ENCODE results near the gene PTPN3. TPM values are rescaled to one million over a fixed set of nuclear protein-coding genes. Genes with fewer than 3 reads are reported as not detected.

Gene PTPN3
- total and polyA plus RNA-seq, 2 donors from 2014 or later, result 33.7 to 40.6 TPM

DNA sequence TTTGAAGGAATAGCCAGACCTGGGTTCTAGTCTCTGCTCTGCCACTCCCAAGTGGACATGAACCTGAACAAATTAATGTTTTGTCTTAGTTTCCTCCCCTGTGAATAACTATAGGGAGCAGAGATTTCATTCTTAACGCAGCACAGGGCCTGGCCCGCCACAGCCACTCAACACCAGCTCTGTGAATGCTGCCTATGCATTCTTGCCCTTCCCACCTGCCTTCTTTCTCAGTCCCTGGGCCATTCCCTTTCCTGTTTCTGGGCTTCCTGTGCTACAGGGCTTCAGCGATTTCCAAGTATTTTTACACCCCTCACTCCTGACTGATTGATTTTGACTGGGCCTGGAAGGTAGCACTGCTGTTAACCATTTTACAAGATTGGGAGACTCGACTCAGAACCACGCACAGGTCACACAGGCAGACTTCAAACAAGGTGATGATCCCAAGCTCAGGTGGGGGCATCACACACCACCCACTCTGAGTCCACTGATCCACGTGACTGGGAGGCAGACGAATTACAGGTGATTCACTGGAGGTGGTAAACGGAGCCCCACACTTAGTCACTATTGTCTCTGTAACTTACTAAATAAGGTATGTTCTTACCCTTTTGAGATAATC lies 21.4 kb downstream of the PTPN3 start:
- H3K36me3 ChIP-seq (ENCODE audit: control insufficient read depth in 2 of 3, insufficient read depth in 3 of 3, low read length in 3 of 3), result peaks cover 0 to 2% (median 0%) of the 10 kb centered on the region in 3 donors
- no peaks in the 10 kb centered on the region for H3K9me3 ChIP-seq (ENCODE audit: control insufficient read depth in 2 of 3, insufficient read depth in 1 of 3, low read length in 3 of 3)
- FAIRE-seq (no peak), DNase-seq (peak in 3 of 5 donors; percentile 51 to 72 (median 66))
- H3K4me3 ChIP-seq (ENCODE audit: low read length in 3 of 3), result no peak overlapping the region
- peaks cover 12 to 39% (median 26%) of the 10 kb centered on the region in 3 donors for H3K4me1 ChIP-seq (ENCODE audit: control insufficient read depth in 2 of 3, insufficient read depth in 2 of 3, low read depth in 1 of 3, low read length in 3 of 3)
- H3K27me3 ChIP-seq (ENCODE audit: control insufficient read depth, insufficient read depth, low read length), result no peaks in the 10 kb centered on the region
- H3K9ac ChIP-seq (ENCODE audit: low read length in 3 of 3), result peak overlapping the region in 2 of 3 donors; percentile 31 to 52
- no peak for TF ChIP-seq CTCF (IDR thresholded peaks at IDR 0.05; ENCODE audit: borderline replicate concordance, extremely low read depth, insufficient read depth)
- intact Hi-C loops (cut with DNase I), result no loop called here
- H3K27ac ChIP-seq (ENCODE audit: low read depth in 2 of 2, low read length in 2 of 2), result peak overlapping the region; percentile 90 to 94

DNA sequence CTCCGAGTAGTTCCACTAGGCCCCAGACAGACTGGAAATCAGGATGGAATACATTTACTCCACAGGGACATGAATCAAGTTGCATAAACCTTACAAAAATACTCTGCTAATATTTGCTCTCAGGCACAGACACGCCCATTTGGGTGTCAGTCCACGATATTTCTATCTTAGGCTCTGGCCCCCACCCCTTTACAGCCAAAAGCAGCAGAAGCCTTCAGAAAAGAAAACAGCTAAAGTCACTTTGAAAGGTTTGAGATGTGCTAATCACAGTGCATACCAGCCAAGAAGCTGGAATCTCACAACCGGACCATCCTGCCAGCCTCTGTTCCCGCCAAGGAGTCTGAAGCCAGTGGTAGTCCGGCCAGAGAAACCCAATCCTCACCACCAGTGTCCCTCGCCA lies 22.6 kb downstream of the PTPN3 start:
- Histone ChIP-seq H3K9me3 (ENCODE audit: control insufficient read depth in 2 of 3, insufficient read depth in 1 of 3, low read length in 3 of 3) (no peaks in the 10 kb centered on the region), H3K9ac (ENCODE audit: low read length in 3 of 3) (peak overlapping the region in 1 of 3 donors; percentile 14)
- FAIRE-seq, result no peak

GRCh38 chr9:109474944-109475343 lies 23.2 kb downstream of the PTPN3 start:
- FAIRE-seq, result no peak
- intact Hi-C loops (cut with DNase I), result no loop called here
- Histone ChIP-seq H3K9me3 (ENCODE audit: control insufficient read depth in 2 of 3, insufficient read depth in 1 of 3, low read length in 3 of 3) (no peaks in the 10 kb centered on the region), H3K36me3 (ENCODE audit: control insufficient read depth in 2 of 3, insufficient read depth in 3 of 3, low read length in 3 of 3) (no peaks in the 10 kb centered on the region), H3K9ac (ENCODE audit: low read length in 3 of 3) (peak overlapping the region in 1 of 3 donors; percentile 14), H3K27ac (ENCODE audit: low read depth in 2 of 2, low read length in 2 of 2) (peak overlapping the region in 1 of 2 donors; percentile 52), H3K4me1 (ENCODE audit: control insufficient read depth in 2 of 3, insufficient read depth in 2 of 3, low read depth in 1 of 3, low read length in 3 of 3) (peaks cover 12 to 44% (median 26%) of the 10 kb centered on the region in 3 donors), H3K4me3 (ENCODE audit: low read length in 3 of 3) (no peak overlapping the region), H3K27me3 (ENCODE audit: control insufficient read depth, insufficient read depth, low read length) (no peaks in the 10 kb centered on the region)
- DNase-seq, result no peak
- TF ChIP-seq CTCF (IDR thresholded peaks at IDR 0.05; ENCODE audit: borderline replicate concordance, extremely low read depth, insufficient read depth), result no peak

More for the DNA sequence above, 22.6 kb downstream of the PTPN3 start:
- Histone ChIP-seq H3K4me3 (ENCODE audit: low read length in 3 of 3) (no peak overlapping the region), H3K4me1 (ENCODE audit: control insufficient read depth in 2 of 3, insufficient read depth in 2 of 3, low read depth in 1 of 3, low read length in 3 of 3) (peaks cover 12 to 39% (median 26%) of the 10 kb centered on the region in 3 donors), H3K27me3 (ENCODE audit: control insufficient read depth, insufficient read depth, low read length) (no peaks in the 10 kb centered on the region), H3K36me3 (ENCODE audit: control insufficient read depth in 2 of 3, insufficient read depth in 3 of 3, low read length in 3 of 3) (no peaks in the 10 kb centered on the region), H3K27ac (ENCODE audit: low read depth in 2 of 2, low read length in 2 of 2) (peak overlapping the region; percentile 52 to 61)
- DNase-seq, result no peak
- TF ChIP-seq CTCF (IDR thresholded peaks at IDR 0.05; ENCODE audit: borderline replicate concordance, extremely low read depth, insufficient read depth), result no peak
- intact Hi-C loops (cut with DNase I), result no loop called here
